ENCODE data around the gene MED4. TPM values are rescaled to one million over a fixed set of nuclear protein-coding genes. Genes with fewer than 3 reads are reported as not detected.

The MED4 gene
- polyA plus RNA-seq, 1 of the 3 experiments (the other 2 are of a cell fraction) = 42.2 TPM

GRCh38 chr13:48096670-48097069, 1.8 kb upstream of the MED4 start:
- H3K36me3 ChIP-seq (replicated peaks in 1 of 2; ENCODE audit: control insufficient read depth in 1 of 2, insufficient read depth in 2 of 2, low read length in 1 of 2) = no peaks in the 10 kb centered on the region

More at GRCh38 chr13:48096670-48097069, 1.8 kb upstream of the MED4 start:
- WGBS (ENCODE audit: low lambda C conversion rate) = 70% methylated on average over 3 of the region's 3 CpGs
- TF ChIP-seq RXRA (IDR thresholded peaks at IDR 0.05; ENCODE audit: borderline replicate concordance, low read depth) = no peak
- no peak for TF ChIP-seq SIN3A (IDR thresholded peaks at IDR 0.05; ENCODE audit: borderline replicate concordance, low read depth, low read length)
- no peak for TF ChIP-seq FOSL2 (IDR thresholded peaks at IDR 0.05; ENCODE audit: borderline replicate concordance, low read depth)
- TF ChIP-seq GATA2 (CRISPR knock-in tag; IDR thresholded peaks at IDR 0.05) = no peak
- no peak for TF ChIP-seq JUND (IDR thresholded peaks at IDR 0.05)
- TF ChIP-seq, protein P1, sequence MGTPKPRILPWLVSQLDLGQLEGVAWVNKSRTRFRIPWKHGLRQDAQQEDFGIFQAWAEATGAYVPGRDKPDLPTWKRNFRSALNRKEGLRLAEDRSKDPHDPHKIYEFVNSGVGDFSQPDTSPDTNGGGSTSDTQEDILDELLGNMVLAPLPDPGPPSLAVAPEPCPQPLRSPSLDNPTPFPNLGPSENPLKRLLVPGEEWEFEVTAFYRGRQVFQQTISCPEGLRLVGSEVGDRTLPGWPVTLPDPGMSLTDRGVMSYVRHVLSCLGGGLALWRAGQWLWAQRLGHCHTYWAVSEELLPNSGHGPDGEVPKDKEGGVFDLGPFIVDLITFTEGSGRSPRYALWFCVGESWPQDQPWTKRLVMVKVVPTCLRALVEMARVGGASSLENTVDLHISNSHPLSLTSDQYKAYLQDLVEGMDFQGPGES (IDR thresholded peaks at IDR 0.05; ENCODE audit: low read depth, low read length) = no peak
- no peak for TF ChIP-seq MAX (IDR thresholded peaks at IDR 0.05; ENCODE audit: low read depth)
- no peak for TF ChIP-seq POLR2AphosphoS5 (IDR thresholded peaks at IDR 0.05; ENCODE audit: low read depth, low read length)
- TF ChIP-seq, protein P2, sequence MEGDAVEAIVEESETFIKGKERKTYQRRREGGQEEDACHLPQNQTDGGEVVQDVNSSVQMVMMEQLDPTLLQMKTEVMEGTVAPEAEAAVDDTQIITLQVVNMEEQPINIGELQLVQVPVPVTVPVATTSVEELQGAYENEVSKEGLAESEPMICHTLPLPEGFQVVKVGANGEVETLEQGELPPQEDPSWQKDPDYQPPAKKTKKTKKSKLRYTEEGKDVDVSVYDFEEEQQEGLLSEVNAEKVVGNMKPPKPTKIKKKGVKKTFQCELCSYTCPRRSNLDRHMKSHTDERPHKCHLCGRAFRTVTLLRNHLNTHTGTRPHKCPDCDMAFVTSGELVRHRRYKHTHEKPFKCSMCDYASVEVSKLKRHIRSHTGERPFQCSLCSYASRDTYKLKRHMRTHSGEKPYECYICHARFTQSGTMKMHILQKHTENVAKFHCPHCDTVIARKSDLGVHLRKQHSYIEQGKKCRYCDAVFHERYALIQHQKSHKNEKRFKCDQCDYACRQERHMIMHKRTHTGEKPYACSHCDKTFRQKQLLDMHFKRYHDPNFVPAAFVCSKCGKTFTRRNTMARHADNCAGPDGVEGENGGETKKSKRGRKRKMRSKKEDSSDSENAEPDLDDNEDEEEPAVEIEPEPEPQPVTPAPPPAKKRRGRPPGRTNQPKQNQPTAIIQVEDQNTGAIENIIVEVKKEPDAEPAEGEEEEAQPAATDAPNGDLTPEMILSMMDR (IDR thresholded peaks at IDR 0.05) = no peak
- no peak for TF ChIP-seq EP300 (IDR thresholded peaks at IDR 0.05; ENCODE audit: borderline replicate concordance in 1 of 2, low read depth in 1 of 2, low read length in 1 of 2)
- no peak for TF ChIP-seq RCOR1 (IDR thresholded peaks at IDR 0.05; ENCODE audit: low read length)
- no peak for TF ChIP-seq NRF1 (IDR thresholded peaks at IDR 0.05; ENCODE audit: low read depth, low read length)
- TF ChIP-seq RAD21 (IDR thresholded peaks at IDR 0.05; ENCODE audit: low read length) = no peak
- TF ChIP-seq CHD2 (IDR thresholded peaks at IDR 0.05; ENCODE audit: low read length, partially characterized antibody) = no peak
- no peak for TF ChIP-seq SMC3 (IDR thresholded peaks at IDR 0.05; ENCODE audit: low read depth, low read length)
- TF ChIP-seq REST (IDR thresholded peaks at IDR 0.05; ENCODE audit: low read depth, low read length) = no peak
- Histone ChIP-seq H2AFZ (ENCODE audit: low read depth) (no peak overlapping the region), H3K4me3 (ENCODE audit: low read depth in 2 of 2, low read length in 1 of 2) (no peak overlapping the region), H3K4me2 (no peak overlapping the region), H3K4me1 (ENCODE audit: control insufficient read depth in 1 of 2, insufficient read depth in 2 of 2, low read depth in 1 of 2, low read length in 1 of 2) (peaks cover 5 to 13% of the 10 kb centered on the region in 2 experiments; a peak in 3 of 4 replicates), H3K9ac (no peak overlapping the region), H4K20me1 (ENCODE audit: insufficient read depth) (0 out of 2 replicates have a peak, but pooled peaks cover 1% of the 10 kb centered on the region), H3K9me3 (no peaks in the 10 kb centered on the region), H3K27me3 (ENCODE audit: insufficient read depth) (no peaks in the 10 kb centered on the region), H3F3A (replicated peaks; ENCODE audit: insufficient read depth) (no peaks in the 10 kb centered on the region), H3K27ac (ENCODE audit: low read depth in 2 of 2, low read length in 1 of 2) (no peak overlapping the region), H3K79me2 (ENCODE audit: insufficient read depth) (peaks cover 32% of the 10 kb centered on the region), H3K9me2 (no peaks in the 10 kb centered on the region)
- POLR2A ChIA-PET = no interaction called here
- CTCF ChIA-PET = no interaction called here
- no peak for DNase-seq

Measured in SK-N-SH (cell line).